Endothelial cell of umbilical vein (primary cell): ENCODE measurements around the gene C2CD4D. TPM values are rescaled to one million over a fixed set of nuclear protein-coding genes. Genes with fewer than 3 reads are reported as not detected.

Experiments used
- BruUV-seq: library from RNA; stranded (reverse); fragments of 400-500 nt; replicated peaks from 2 replicates; lab custom pipeline; 2021; lab: Mats Ljungman, UMichigan
- CTCF ChIA-PET: fragments of 300-600, 350-600 bp; sonication (Branson Sonifier 250); formaldehyde crosslinking; loops from one replicate; lab custom pipeline; 2021; ENCODE audit warnings: antibody characterized with exemption, inconsistent platforms; lab: Charles Lee
- POLR2A ChIA-PET: fragments of 300-600, 350-600 bp; sonication (Branson Sonifier 250); formaldehyde crosslinking; loops from one replicate; lab custom pipeline; 2021; ENCODE audit warnings: antibody characterized with exemption, inconsistent platforms; lab: Charles Lee
- DNase-seq: peaks from one replicate; pipeline ENCODE4 v3.0.0-alpha.2; 2011; ENCODE audit warnings: low read depth, low spot score
- FAIRE-seq: peaks from 2 replicates; lab custom pipeline; 2011; peaks lifted over from hg19 to GRCh38; lab: Jason Lieb, UNC
- H2AFZ ChIP-seq: 2 replicates; pipeline ENCODE4 v1.6.0; 2012; ENCODE audit warnings: low read depth, low read length, control low read depth, inconsistent platforms
- H3K27ac ChIP-seq: 2 replicates; pipeline ENCODE4 v1.5.1; 2011; ENCODE audit warnings: low read depth, mild to moderate bottlenecking, control low read depth, low read length, moderate library complexity; ENCODE audit not compliant: insufficient read depth
- H3K27me3 ChIP-seq, 2 experiments: 2 replicates each; pipeline versions ENCODE4 v1.6.0 to v1.6.1; 2011; ENCODE audit warnings: low read length in 2 of 2, mixed read lengths in 1 of 2; ENCODE audit not compliant: control insufficient read depth in 2 of 2, insufficient read depth in 2 of 2
- H3K36me3 ChIP-seq, 2 experiments: 2 replicates in 1 of 2; 3 replicates in 1 of 2; pipeline ENCODE4 v1.5.1; 2011; ENCODE audit warnings: low read length in 2 of 2, mild to moderate bottlenecking in 1 of 2, moderate library complexity in 1 of 2; ENCODE audit not compliant: control insufficient read depth in 2 of 2, insufficient read depth in 2 of 2; ENCODE audit errors: extremely low read depth in 1 of 2
- H3K4me1 ChIP-seq: 3 replicates; pipeline ENCODE4 v1.5.1; 2011; ENCODE audit warnings: mild to moderate bottlenecking, low read length; ENCODE audit not compliant: control insufficient read depth, insufficient read depth; ENCODE audit errors: extremely low read depth
- H3K4me2 ChIP-seq: 2 replicates; pipeline ENCODE4 v1.6.1; 2011; ENCODE audit warnings: low read length, control low read depth, mixed read lengths; ENCODE audit not compliant: insufficient read depth
- H3K4me3 ChIP-seq, 3 experiments: fragments of 200-600 bp in 1 of 3; sonication (generic), shearing (Covaris generic) in 1 of 3; replicated peaks in 1 of 3; 2 replicates each; pipeline ENCODE4 v1.5.1; 2011 to 2016; ENCODE audit warnings: control low read depth in 3 of 3, low read length in 3 of 3, mild to moderate bottlenecking in 2 of 3, inconsistent platforms in 1 of 3, low read depth in 1 of 3, moderate library complexity in 1 of 3; ENCODE audit not compliant: insufficient read depth in 1 of 3
- H3K79me2 ChIP-seq: 2 replicates; pipeline ENCODE4 v1.6.0; 2012; ENCODE audit warnings: low read length, inconsistent platforms; ENCODE audit not compliant: control insufficient read depth, insufficient read depth
- H3K9ac ChIP-seq: replicated peaks from 2 replicates; pipeline ENCODE3; 2011; ENCODE audit warnings: low read length, control low read depth; ENCODE audit not compliant: insufficient read depth; ENCODE audit errors: extremely low read depth
- H3K9me1 ChIP-seq: replicated peaks from 3 replicates; pipeline ENCODE4 v1.6.0; 2011; ENCODE audit warnings: mild to moderate bottlenecking, low read length; ENCODE audit not compliant: control insufficient read depth, insufficient read depth; ENCODE audit errors: extremely low read depth
- H3K9me3 ChIP-seq: replicated peaks from 2 replicates; pipeline ENCODE4 v1.5.1; 2012; ENCODE audit warnings: low read length, inconsistent platforms; ENCODE audit not compliant: control insufficient read depth, insufficient read depth
- H4K20me1 ChIP-seq: replicated peaks from 2 replicates; pipeline ENCODE3; 2011; ENCODE audit warnings: mild to moderate bottlenecking, low read length; ENCODE audit not compliant: control insufficient read depth, insufficient read depth; ENCODE audit errors: extremely low read depth
- CTCF ChIP-seq, 2 donors: IDR thresholded peaks; 1 replicate in 1 of 2; 2 replicates in 1 of 2; pipeline ENCODE4 v1.5.1; 2011; ENCODE audit warnings: low read length in 2 of 2, mild to moderate bottlenecking in 2 of 2, moderate library complexity in 2 of 2, control low read depth in 1 of 2, inconsistent platforms in 1 of 2, low read depth in 1 of 2; ENCODE audit not compliant: insufficient read depth in 1 of 2; ENCODE audit errors: extremely low read depth in 1 of 2
- EZH2 ChIP-seq: IDR thresholded peaks from 2 replicates; pipeline ENCODE4 v1.6.1; 2012; ENCODE audit warnings: borderline replicate concordance, low read depth, mild to moderate bottlenecking, moderate library complexity, low read length, inconsistent platforms; ENCODE audit not compliant: severe bottlenecking
- FOS ChIP-seq: IDR thresholded peaks from 2 replicates; pipeline ENCODE4 v1.6.1; 2011; ENCODE audit warnings: mild to moderate bottlenecking, low read length, moderate library complexity, borderline replicate concordance; ENCODE audit not compliant: insufficient read depth
- GATA2 ChIP-seq: IDR thresholded peaks from 2 replicates; pipeline ENCODE4 v1.7.0; 2011; ENCODE audit warnings: low read depth, mild to moderate bottlenecking, moderate library complexity, mixed read lengths, low read length; ENCODE audit not compliant: insufficient read length, insufficient read depth
- JUN ChIP-seq: IDR thresholded peaks from 2 replicates; pipeline ENCODE4 v1.6.1; 2011; ENCODE audit warnings: borderline replicate concordance, low read depth; ENCODE audit not compliant: insufficient read length, insufficient read depth
- MAX ChIP-seq: IDR thresholded peaks from 2 replicates; pipeline ENCODE4 v1.6.1; 2011; ENCODE audit not compliant: insufficient read depth, insufficient read length
- MYC ChIP-seq: IDR thresholded peaks from one replicate; pipeline ENCODE4 v1.6.1; 2011; ENCODE audit warnings: mild to moderate bottlenecking, low read depth, low read length
- POLR2A ChIP-seq: IDR thresholded peaks from 2 replicates; pipeline ENCODE4 v1.6.1; 2012; ENCODE audit warnings: low read depth, mild to moderate bottlenecking, control low read depth, low read length
- POLR2AphosphoS5 ChIP-seq: IDR thresholded peaks from 2 replicates; pipeline ENCODE4 v1.6.1; 2012; ENCODE audit warnings: low read depth, mild to moderate bottlenecking, control low read depth, low read length, moderate library complexity; ENCODE audit not compliant: insufficient read depth
- dilution Hi-C: fragments of 300-500 bp; cut with MboI; formaldehyde crosslinking; loops from one replicate; pipeline ENCODE4 v1.15.0; 2019; ENCODE audit warnings: low sequenced_read_pairs; ENCODE audit not compliant: extremely low pct_ligation_motif_present
- intact Hi-C: fragments of 100-400 bp; cut with micrococcal nuclease; formaldehyde crosslinking; loops from one replicate; pipeline ENCODE4 v1.10.0; 2022
- polyA plus RNA-seq, 4 experiments: library from polyadenylated mRNA; depleted of rRNA in 3 of 4; stranded (reverse) in 3 of 4; unstranded in 1 of 4; fragments of >200 nt; gene quantifications; 2 replicates each; pipeline versions ENCODE4 v1.2.1 to v1.2.3, GENCODE V29; 2011 to 2012; ENCODE audit warnings: missing spikeins in 1 of 4
- total RNA-seq: library from RNA; stranded (reverse); gene quantifications from 2 replicates; pipeline ENCODE4 v1.2.3, GENCODE V29; 2021

C2CD4D gene
- total and polyA plus RNA-seq, 2 donors (not counting 3 experiments of a cell fraction or from before 2014, with no cell fraction given) = not detected

GRCh38 chr1:151858030-151858746 lies 18.6 kb upstream of the C2CD4D start:
- Histone ChIP-seq H3K27me3 (peaks cover 0 to under 1% of the 10 kb centered on the region in 2 experiments), H3K79me2 (no peaks in the 10 kb centered on the region), H3K4me2 (no peak overlapping the region), H3K27ac (no peak overlapping the region), H3K9ac (no peak overlapping the region), H2AFZ (peak overlapping the region; percentile 0), H4K20me1 (no peaks in the 10 kb centered on the region), H3K9me1 (no peaks in the 10 kb centered on the region), H3K9me3 (no peaks in the 10 kb centered on the region), H3K36me3 (no peaks in the 10 kb centered on the region), H3K4me3 (no peak overlapping the region), H3K4me1 (peaks cover 7% of the 10 kb centered on the region)
- ChIA-PET CTCF (interaction anchor here (1.4 to 3.9 kb wide), 4 partner anchors 10 to 24 kb away, joined by 3 to 22 read pairs (median 8); no protein-coding TSS in a partner anchor), POLR2A (no interaction called here)
- dilution Hi-C loops (no loop called here), intact Hi-C loops (no loop called here)
- BruUV-seq = no TSS peak
- FAIRE-seq = peak; percentile 75
- no peak for DNase-seq
- TF ChIP-seq EZH2 (no peak), POLR2AphosphoS5 (no peak), GATA2 (no peak)

GRCh38 chr1:151855933-151856332 lies 16.3 kb upstream of the C2CD4D start:
- BruUV-seq = no TSS peak
- intact Hi-C loops = no loop called here
- DNase-seq (no peak), FAIRE-seq (no peak)
- H3K9me3 ChIP-seq = no peaks in the 10 kb centered on the region
- no peaks in the 10 kb centered on the region for H3K36me3 ChIP-seq
- H3K27me3 ChIP-seq = peaks cover 0 to 3% of the 10 kb centered on the region in 2 experiments
- no peak overlapping the region for H3K9ac ChIP-seq
- H2AFZ ChIP-seq = no peak overlapping the region
- no peaks in the 10 kb centered on the region for H4K20me1 ChIP-seq
- POLR2A ChIA-PET = interaction anchor here (0.6 kb wide), 1 partner anchor 39 kb away, joined by 3 read pairs; no protein-coding TSS in a partner anchor
- H3K27ac ChIP-seq = no peak overlapping the region
- no peak overlapping the region for H3K4me3 ChIP-seq
- no peak for TF ChIP-seq POLR2AphosphoS5
- no peak for TF ChIP-seq MYC
- TF ChIP-seq EZH2 = no peak
- no peak for TF ChIP-seq MAX
- TF ChIP-seq CTCF (IDR thresholded peaks at IDR 0.05; ENCODE audit: extremely low read depth in 1 of 2, insufficient read depth in 1 of 2, low read depth in 1 of 2, low read length in 2 of 2) = no peak
- TF ChIP-seq JUN = no peak
- no peak for TF ChIP-seq POLR2A
- no peak for TF ChIP-seq GATA2
- TF ChIP-seq FOS = no peak
- dilution Hi-C loops = no loop called here
- CTCF ChIA-PET = no interaction called here
- peaks cover 7% of the 10 kb centered on the region for H3K4me1 ChIP-seq
- H3K4me2 ChIP-seq = no peak overlapping the region
- no peaks in the 10 kb centered on the region for H3K9me1 ChIP-seq
- no peaks in the 10 kb centered on the region for H3K79me2 ChIP-seq
